H9 (cell line): ENCODE measurements around the gene LPCAT4. TPM values are rescaled to one million over a fixed set of nuclear protein-coding genes. Genes with fewer than 3 reads are reported as not detected.

Experiments used
- DNase-seq: peaks from one replicate; pipeline ENCODE4 v3.0.0-alpha.2; 2017
- H2AFZ ChIP-seq: one replicate; pipeline ENCODE4 v1.6.1; 2013; ENCODE audit warnings: mild to moderate bottlenecking, low read length, control low read depth, moderate library complexity
- H2AK5ac ChIP-seq: 2 replicates; pipeline ENCODE4 v1.6.1; 2013; ENCODE audit warnings: low read length, control low read depth, mixed read lengths; ENCODE audit not compliant: insufficient read length
- H2BK120ac ChIP-seq: one replicate; pipeline ENCODE4 v1.6.1; 2013; ENCODE audit warnings: low read depth, mild to moderate bottlenecking, low read length, control low read depth, inconsistent platforms; ENCODE audit not compliant: poor library complexity, severe bottlenecking
- H2BK12ac ChIP-seq: 2 replicates; pipeline ENCODE4 v1.6.1; 2013; ENCODE audit warnings: low read length, control low read depth, mixed read lengths, low read depth; ENCODE audit not compliant: insufficient read length
- H2BK15ac ChIP-seq: 2 replicates; pipeline ENCODE4 v1.6.1; 2013; ENCODE audit warnings: low read depth, low read length, control low read depth
- H2BK20ac ChIP-seq: one replicate; pipeline ENCODE4 v1.6.1; 2013; ENCODE audit warnings: low read depth, mild to moderate bottlenecking, low read length, control low read depth, inconsistent platforms; ENCODE audit not compliant: poor library complexity, severe bottlenecking
- H2BK5ac ChIP-seq: 2 replicates; pipeline ENCODE4 v1.6.1; 2013; ENCODE audit warnings: low read length, control low read depth, mixed read lengths; ENCODE audit not compliant: insufficient read length
- H3K14ac ChIP-seq: 2 replicates; pipeline ENCODE4 v1.6.1; 2013; ENCODE audit warnings: low read length, control low read depth; ENCODE audit not compliant: insufficient read depth
- H3K18ac ChIP-seq: 2 replicates; pipeline ENCODE4 v1.6.1; 2013; ENCODE audit warnings: low read depth, mild to moderate bottlenecking, mixed read lengths, low read length, control low read depth; ENCODE audit not compliant: insufficient read length
- H3K23ac ChIP-seq: 2 replicates; pipeline ENCODE4 v1.6.1; 2013; ENCODE audit warnings: low read length, control low read depth, mixed read lengths, low read depth; ENCODE audit not compliant: insufficient read length
- H3K23me2 ChIP-seq: 2 replicates; pipeline ENCODE4 v1.6.1; 2013; ENCODE audit warnings: low read depth, mild to moderate bottlenecking, mixed read lengths, low read length, control low read depth; ENCODE audit not compliant: insufficient read length, poor library complexity, severe bottlenecking
- H3K27ac ChIP-seq: 2 replicates; pipeline ENCODE4 v1.5.1; 2013; ENCODE audit warnings: low read length, control low read depth, mixed read lengths, low read depth; ENCODE audit not compliant: insufficient read length
- H3K27me3 ChIP-seq: 2 replicates; pipeline ENCODE4 v1.6.1; 2013; ENCODE audit warnings: low read length, control low read depth, inconsistent platforms; ENCODE audit not compliant: insufficient read depth
- H3K4ac ChIP-seq: 2 replicates; pipeline ENCODE4 v1.6.1; 2013; ENCODE audit warnings: low read depth, mild to moderate bottlenecking, control low read depth, inconsistent platforms, low read length, moderate library complexity
- H3K4me1 ChIP-seq: 2 replicates; pipeline ENCODE4 v1.6.1; 2013; ENCODE audit warnings: low read length, control low read depth, inconsistent platforms; ENCODE audit not compliant: insufficient read depth
- H3K4me2 ChIP-seq: 2 replicates; pipeline ENCODE4 v1.6.1; 2013; ENCODE audit warnings: low read length, control low read depth, mixed read lengths; ENCODE audit not compliant: insufficient read length, insufficient read depth
- H3K56ac ChIP-seq: 2 replicates; pipeline ENCODE4 v1.6.1; 2013; ENCODE audit warnings: low read depth, mild to moderate bottlenecking, mixed read lengths, low read length, control low read depth; ENCODE audit not compliant: insufficient read length
- H3K79me1 ChIP-seq: 2 replicates; pipeline ENCODE4 v1.6.1; 2013; ENCODE audit warnings: low read depth, mild to moderate bottlenecking, moderate library complexity, low read length, control low read depth, inconsistent platforms; ENCODE audit not compliant: insufficient read depth, poor library complexity, severe bottlenecking
- H3K79me2 ChIP-seq: 2 replicates; pipeline ENCODE4 v1.6.1; 2013; ENCODE audit warnings: low read length, control low read depth, inconsistent platforms; ENCODE audit not compliant: insufficient read depth
- H3K9ac ChIP-seq: 2 replicates; pipeline ENCODE4 v1.6.1; 2013; ENCODE audit warnings: low read length, control low read depth, mixed read lengths; ENCODE audit not compliant: insufficient read length; ENCODE audit errors: extremely low read depth
- H3K9me3 ChIP-seq: one replicate; pipeline ENCODE4 v1.6.1; 2013; ENCODE audit warnings: low read depth, low read length, inconsistent platforms; ENCODE audit not compliant: control insufficient read depth
- H3T11ph ChIP-seq: one replicate; pipeline ENCODE4 v1.6.1; 2013; ENCODE audit warnings: mild to moderate bottlenecking, low read length, control low read depth, inconsistent platforms
- H4K20me1 ChIP-seq: one replicate; pipeline ENCODE4 v1.6.1; 2013; ENCODE audit not compliant: control insufficient read depth, insufficient read length, insufficient read depth
- H4K5ac ChIP-seq: 2 replicates; pipeline ENCODE4 v1.6.1; 2013; ENCODE audit warnings: low read depth, mild to moderate bottlenecking, mixed read lengths, low read length, control low read depth; ENCODE audit not compliant: insufficient read length
- H4K8ac ChIP-seq: replicated peaks from 2 replicates; pipeline ENCODE4 v1.6.1; 2013; ENCODE audit warnings: low read length, control low read depth, mixed read lengths, low read depth; ENCODE audit not compliant: insufficient read length
- H4K91ac ChIP-seq: 2 replicates; pipeline ENCODE4 v1.6.1; 2013; ENCODE audit warnings: low read depth, mild to moderate bottlenecking, moderate library complexity, mixed read lengths, low read length, control low read depth; ENCODE audit not compliant: insufficient read length
- H3K27ac Mint-ChIP-seq, 3 experiments: 2 replicates in 2 of 3; 3 replicates in 1 of 3; pipeline ENCODE4 v1.8.0; 2020 to 2021; ENCODE audit warnings: mixed read lengths in 3 of 3, mild to moderate bottlenecking in 1 of 3, moderate library complexity in 1 of 3
- H3K27me3 Mint-ChIP-seq: 2 replicates; pipeline ENCODE4 v1.8.0; 2021; ENCODE audit warnings: low read depth, mild to moderate bottlenecking, moderate library complexity, mixed read lengths
- H3K36me3 Mint-ChIP-seq, 3 experiments: 2 replicates in 2 of 3; 3 replicates in 1 of 3; pipeline ENCODE4 v1.8.0; 2020 to 2021; ENCODE audit warnings: low read depth in 3 of 3, mixed read lengths in 3 of 3; ENCODE audit not compliant: insufficient read depth in 1 of 3
- H3K4me1 Mint-ChIP-seq, 2 experiments: 2 replicates each; pipeline ENCODE4 v1.8.0; 2020; ENCODE audit warnings: mixed read lengths in 2 of 2
- H3K4me3 Mint-ChIP-seq, 2 experiments: 2 replicates in 1 of 2; 3 replicates in 1 of 2; pipeline ENCODE4 v1.8.0; 2020 to 2021; ENCODE audit warnings: mild to moderate bottlenecking in 2 of 2, mixed read lengths in 2 of 2, moderate library complexity in 1 of 2
- H3K9me3 Mint-ChIP-seq, 2 experiments: 2 replicates in 1 of 2; 3 replicates in 1 of 2; pipeline ENCODE4 v1.8.0; 2020; ENCODE audit warnings: mild to moderate bottlenecking in 2 of 2, mixed read lengths in 2 of 2, moderate library complexity in 1 of 2
- CTCF ChIP-seq: fragments of 200-600 bp; sonication (generic); conservative IDR thresholded peaks from 3 replicates; pipeline ENCODE4 v1.8.0; 2021; ENCODE audit warnings: antibody characterized with exemption, mild to moderate bottlenecking
- WGBS: extraction: QIAGEN DNeasy Blood & Tissue Kit; methylation state at CpG from one replicate; pipeline ENCODE4 v1.1.7; 2013; ENCODE audit warnings: missing lambda C conversion rate, low lambda C conversion rate, mixed read lengths; ENCODE audit not compliant: insufficient read length; ENCODE audit errors: extremely low coverage; 5-methylcytosine and 5-hydroxymethylcytosine counted together
- total RNA-seq: library from RNA; stranded (reverse); gene quantifications from 2 replicates; pipeline ENCODE4 v1.2.1, GENCODE V29; 2021

The LPCAT4 gene
- total RNA-seq, 1 experiment from 2014 or later = 71.1 TPM

- no peak within 1 kb of the TSS for H3T11ph ChIP-seq
- no peak within 1 kb of the TSS for H2BK20ac ChIP-seq
- no peak within 1 kb of the TSS for H3K4ac ChIP-seq
- peaks cover 22 to 25% (median 25%) of the 10 kb centered on the region in 3 experiments for H3K36me3 Mint-ChIP-seq
- no peak within 1 kb of the TSS for H4K8ac ChIP-seq
- no peak within 1 kb of the TSS for H4K91ac ChIP-seq
- no peak within 1 kb of the TSS for H3K27ac ChIP-seq
- H2BK120ac ChIP-seq = no peak within 1 kb of the TSS
- TF ChIP-seq CTCF = no peak
- no peaks in the 10 kb centered on the region for H3K9me3 Mint-ChIP-seq
- H3K4me2 ChIP-seq = peak within 1 kb of the TSS; percentile 76
- no peaks in the 10 kb centered on the region for H4K20me1 ChIP-seq
- H3K27me3 ChIP-seq = no peaks in the 10 kb centered on the region
- H3K9ac ChIP-seq = peak within 1 kb of the TSS; percentile 44
- no peak within 1 kb of the TSS for H4K5ac ChIP-seq
- no peak within 1 kb of the TSS for H2BK5ac ChIP-seq
- peaks cover 5% of the 10 kb centered on the region; the same call in 1 of the 2 replicates for H3K27me3 Mint-ChIP-seq
- peak within 1 kb of the TSS; percentile 81 to 96 for H3K4me3 Mint-ChIP-seq
- peaks cover 3% of the 10 kb centered on the region for H3K79me1 ChIP-seq
- H3K18ac ChIP-seq = peak within 1 kb of the TSS; percentile 64
- no peak within 1 kb of the TSS for H3K23ac ChIP-seq
- H3K4me1 Mint-ChIP-seq = peaks cover 10 to 15% of the 10 kb centered on the region in 2 experiments
- H3K56ac ChIP-seq = no peak within 1 kb of the TSS
- peaks cover 7% of the 10 kb centered on the region; the same call in 1 of the 2 replicates for H3K79me2 ChIP-seq
- H2AK5ac ChIP-seq = no peak within 1 kb of the TSS
- no peaks in the 10 kb centered on the region for H3K9me3 ChIP-seq
- no CpG with 5 or more reads among the region's 78 CpGs for WGBS
- H3K27ac Mint-ChIP-seq = peak within 1 kb of the TSS in 2 of 3 experiments; percentile 63 to 93; a peak in 2 of 7 replicates
- peak; percentile 88 for DNase-seq
- peaks cover 7% of the 10 kb centered on the region for H3K23me2 ChIP-seq
- H2BK12ac ChIP-seq = no peak within 1 kb of the TSS
- H2BK15ac ChIP-seq = no peak within 1 kb of the TSS
- H3K14ac ChIP-seq = 0 out of 2 replicates have a peak within 1 kb of the TSS, but pooled peaks have one; percentile 42
- peaks cover 2% of the 10 kb centered on the region; the same call in 1 of the 2 replicates for H3K4me1 ChIP-seq
- no peak within 1 kb of the TSS for H2AFZ ChIP-seq
Measured at GRCh38 chr15:34337557-34338306, 29.3 kb downstream of the LPCAT4 start, which contains the start of gene SLC12A6. TSS of gene SLC12A6 (minus strand) at chr15:34337781. CDS start at chr15:34336680, 1,101 bp downstream.
